K562 treated with DMSO at 1 percent for 4 hours (cell line): ENCODE measurements around the gene RPP25. TPM values are rescaled to one million over a fixed set of nuclear protein-coding genes. Genes with fewer than 3 reads are reported as not detected.

Experiments
- total RNA-seq: library from RNA; unstranded; fragments of 300-600 nt; gene quantifications from 2 replicates; pipeline ENCODE4 v1.2.3, GENCODE V29; 2022; ENCODE audit not compliant: insufficient read depth

RPP25 gene
- 9.7 and 13.6 TPM in 2 replicates for total RNA-seq

GRCh38 chr15:74956648-74957475, at the start of gene RPP25:
Gene RPP25 (minus strand): TSS chr15:74956772. CDS start chr15:74956583, 189 bp downstream.

GRCh38 chr15:74995182-74995778, 38.7 kb upstream of the RPP25 start, which contains the start of gene SCAMP5:
Gene SCAMP5 (plus strand): TSS chr15:74995563. CDS start chr15:75011840, 16,277 bp downstream.

GRCh38 chr15:74937590-74938371, 18.8 kb downstream of the RPP25 start, which contains the start of gene COX5A:
Gene COX5A (minus strand): TSS chr15:74938073. CDS start chr15:74938014, 59 bp downstream.

GRCh38 chr15:74906450-74907162, 50.0 kb downstream of the RPP25 start, which contains the start of gene FAM219B:
Gene FAM219B (minus strand): TSS chr15:74906851. CDS start chr15:74906800, 51 bp downstream.

Other genes starting within 250 kb of the RPP25 start
- gene CYP1A1, start 231.2 kb downstream of the RPP25 start, total RNA-seq = not detected in 2 replicates
- gene CYP1A2, start 207.9 kb downstream of the RPP25 start, total RNA-seq = not detected in 2 replicates
- gene CSK, start 174.7 kb downstream of the RPP25 start, total RNA-seq = 53.9 and 57.3 TPM in 2 replicates
- not detected in 2 replicates for gene LMAN1L, start 143.9 kb downstream of the RPP25 start, total RNA-seq
- not detected in 2 replicates for gene CPLX3, start 130.1 kb downstream of the RPP25 start, total RNA-seq
- gene ULK3, start 113.6 kb downstream of the RPP25 start, total RNA-seq = 38.7 and 46.4 TPM in 2 replicates
- 47.9 and 62.8 TPM in 2 replicates for gene SCAMP2, start 83.4 kb downstream of the RPP25 start, total RNA-seq
- gene MPI, start 66.7 kb downstream of the RPP25 start, total RNA-seq = 24.6 and 27.3 TPM in 2 replicates
- gene FAM219B, start 49.9 kb downstream of the RPP25 start, total RNA-seq = 19.1 and 21.2 TPM in 2 replicates
- 340 and 400 TPM in 2 replicates for gene COX5A, start 18.7 kb downstream of the RPP25 start, total RNA-seq
- gene SCAMP5, start 38.8 kb upstream of the RPP25 start, total RNA-seq = not detected in 2 replicates
- gene PPCDC, start 66.8 kb upstream of the RPP25 start, total RNA-seq = 5.9 and 13.3 TPM in 2 replicates
- gene C15orf39, start 245.1 kb upstream of the RPP25 start, total RNA-seq = 21.8 and 30.4 TPM in 2 replicates